Endometrial microvascular endothelial cells (primary cell): Measurements from ENCODE around the gene ROBO3. TPM values are rescaled to one million over a fixed set of nuclear protein-coding genes. Genes with fewer than 3 reads are reported as not detected.

Source experiments
- in situ Hi-C: cut with HindIII; loops from 2 replicates; pipeline ENCODE4 v1.10.0; 2017; ENCODE audit warnings: low sequenced_read_pairs, low pct_unique_long_range_greater_than_20kb; ENCODE audit errors: inconsistent ontology term
- total RNA-seq: library from RNA; depleted of rRNA; stranded (reverse); fragments of >200 nt; gene quantifications from one replicate; pipeline ENCODE4 v1.2.3, GENCODE V29; 2015; ENCODE audit errors: inconsistent ontology term

ROBO3 gene
- total RNA-seq, 1 donor from 2014 or later: 9.9 TPM

DNA sequence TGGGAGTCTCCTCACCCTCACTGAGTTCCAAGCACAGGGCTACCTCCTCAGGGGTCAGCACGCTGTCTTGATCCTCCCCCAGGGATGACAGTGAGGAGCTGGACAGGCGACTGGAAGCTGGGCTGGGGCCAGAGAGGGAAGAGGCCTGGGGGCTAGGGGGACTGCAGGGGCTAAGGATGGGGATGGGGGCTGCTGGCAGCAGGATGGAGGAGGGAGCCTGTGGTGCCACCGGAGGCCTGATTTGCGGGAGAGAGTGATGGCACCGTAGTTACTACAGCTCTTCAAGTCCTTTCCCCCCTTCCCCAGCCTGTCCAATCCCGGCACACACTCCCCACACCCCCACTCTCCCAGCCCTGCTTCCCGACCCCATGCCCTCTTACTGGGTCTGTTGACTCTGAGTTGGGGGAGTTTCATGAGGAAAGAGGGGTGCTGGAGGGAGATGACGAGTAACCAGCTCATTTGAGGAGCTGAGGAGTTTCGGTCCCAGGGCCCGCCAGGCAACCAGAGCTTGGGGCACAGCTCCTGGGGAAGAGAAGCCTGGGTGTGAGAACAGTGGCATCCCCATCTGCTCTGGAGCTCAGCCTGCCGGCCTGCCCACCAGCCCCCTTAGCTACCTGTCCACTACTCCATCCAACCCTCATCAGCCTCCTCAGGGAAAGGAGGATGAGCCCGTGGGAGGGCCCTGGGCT is 21.9 kb downstream of the ROBO3 start:
- in situ Hi-C loops: no loop called here

DNA sequence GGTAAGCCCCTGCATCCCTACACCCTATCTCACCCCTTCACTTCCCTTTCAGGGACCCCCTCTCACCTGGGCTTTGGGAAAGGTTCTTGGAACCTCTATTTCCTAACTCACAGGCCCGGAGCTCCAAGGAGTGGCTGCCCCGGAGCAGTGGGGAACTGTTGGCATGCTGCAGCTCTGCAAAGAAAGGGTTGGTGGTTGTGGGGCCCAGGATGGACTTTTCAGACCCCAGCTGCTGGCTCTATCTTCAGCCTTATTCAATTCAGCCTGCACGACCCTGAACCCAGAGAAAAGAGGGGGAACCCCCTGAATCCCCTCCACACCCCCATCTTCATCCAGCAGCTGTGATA is 22.4 kb downstream of the ROBO3 start:
- in situ Hi-C loops: no loop called here

DNA sequence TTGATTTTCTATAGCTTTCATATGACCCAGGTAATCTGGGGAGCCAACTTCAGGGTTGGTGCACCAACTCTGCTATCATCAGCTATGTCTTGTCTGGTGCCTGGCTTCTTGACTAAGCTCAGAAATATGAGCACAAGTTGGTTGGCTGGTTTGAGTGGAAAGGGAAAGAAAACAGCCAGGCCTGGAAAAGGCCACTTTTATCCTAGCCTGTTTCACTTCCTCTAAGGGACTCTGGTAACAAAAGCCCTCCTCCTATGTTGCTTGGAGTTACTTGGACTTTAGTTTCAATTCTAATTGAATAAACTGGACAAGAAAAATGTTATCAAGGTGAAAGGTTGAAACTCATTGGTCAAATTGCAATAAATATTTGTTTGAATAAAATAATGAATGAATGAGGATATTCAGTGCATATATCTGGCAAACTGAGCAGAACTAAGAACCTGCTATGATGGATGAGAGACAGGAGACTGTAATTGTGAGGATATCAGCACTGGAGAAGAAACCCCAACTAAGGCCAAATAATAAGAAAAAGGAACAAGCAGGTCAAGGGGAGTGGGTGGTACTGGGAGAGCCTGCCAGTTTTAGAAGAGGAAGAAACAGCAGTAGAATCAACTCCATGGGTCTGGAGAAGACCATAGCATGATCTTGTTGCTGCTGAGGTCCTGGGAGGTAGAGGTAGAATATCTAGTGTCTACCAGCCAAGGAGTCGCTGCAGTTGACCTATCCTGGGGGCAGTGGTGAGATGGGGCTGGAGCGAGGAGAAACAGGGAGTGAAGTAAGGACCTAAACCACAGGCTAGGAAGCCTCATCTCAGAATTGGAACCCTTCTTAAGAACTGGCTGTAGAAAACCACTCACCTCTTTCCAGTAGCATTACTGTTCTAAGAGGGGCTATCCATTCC is 24.2 kb downstream of the ROBO3 start:
- in situ Hi-C loops: no loop called here

DNA sequence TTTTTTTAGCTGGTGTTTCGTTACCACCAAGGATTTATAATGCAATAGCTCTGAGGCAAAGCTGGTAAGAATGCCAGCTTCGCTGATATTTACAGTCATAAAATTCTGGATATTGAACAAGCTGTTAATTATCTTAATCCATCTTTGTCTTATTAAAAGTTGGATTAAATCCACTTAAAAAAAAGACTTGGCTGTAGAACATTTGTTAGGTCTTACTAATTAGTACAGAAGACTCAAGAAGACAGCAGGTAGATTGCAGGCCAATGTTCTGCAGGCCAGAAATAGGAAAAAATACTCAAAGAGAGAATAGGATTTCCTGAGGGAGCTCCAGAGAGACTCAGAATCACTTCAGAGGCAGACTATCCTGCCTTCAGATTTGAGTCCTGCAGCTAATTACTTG is 24.9 kb downstream of the ROBO3 start:
- in situ Hi-C loops: no loop called here

DNA sequence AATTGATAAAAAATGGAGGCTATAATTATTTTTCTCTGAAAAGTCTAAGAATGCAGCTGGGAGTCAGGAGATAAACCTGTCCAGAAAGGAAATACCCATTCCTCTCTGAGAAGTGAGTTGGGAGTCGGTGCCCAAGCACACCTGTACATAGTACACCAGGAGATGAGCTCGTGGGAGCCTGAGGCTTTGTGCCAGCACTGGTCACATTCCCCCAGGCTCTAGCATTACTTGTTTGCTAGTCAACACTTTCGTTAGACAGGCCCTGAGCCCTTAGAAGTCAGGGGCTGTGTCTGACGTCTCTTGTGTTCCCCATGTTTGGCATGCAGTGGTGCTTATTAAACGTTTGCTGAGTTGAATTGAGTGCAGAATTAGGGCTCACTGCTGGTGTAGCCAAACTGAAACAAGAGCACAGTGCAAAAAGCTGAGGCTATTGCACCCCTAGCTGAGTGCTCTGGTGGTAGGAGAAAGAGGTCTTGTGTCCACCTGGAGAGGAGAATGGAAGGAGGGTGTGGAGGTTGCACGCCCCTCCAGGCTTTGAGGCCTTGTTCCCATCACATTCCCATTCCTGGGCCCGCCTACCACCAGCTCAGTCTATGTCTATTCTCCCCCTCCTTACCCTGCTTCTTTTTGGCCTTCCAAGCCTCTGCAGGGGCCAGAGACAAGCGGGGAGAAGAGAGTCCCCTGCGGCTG is 25.6 kb downstream of the ROBO3 start:
- in situ Hi-C loops: no loop called here

DNA sequence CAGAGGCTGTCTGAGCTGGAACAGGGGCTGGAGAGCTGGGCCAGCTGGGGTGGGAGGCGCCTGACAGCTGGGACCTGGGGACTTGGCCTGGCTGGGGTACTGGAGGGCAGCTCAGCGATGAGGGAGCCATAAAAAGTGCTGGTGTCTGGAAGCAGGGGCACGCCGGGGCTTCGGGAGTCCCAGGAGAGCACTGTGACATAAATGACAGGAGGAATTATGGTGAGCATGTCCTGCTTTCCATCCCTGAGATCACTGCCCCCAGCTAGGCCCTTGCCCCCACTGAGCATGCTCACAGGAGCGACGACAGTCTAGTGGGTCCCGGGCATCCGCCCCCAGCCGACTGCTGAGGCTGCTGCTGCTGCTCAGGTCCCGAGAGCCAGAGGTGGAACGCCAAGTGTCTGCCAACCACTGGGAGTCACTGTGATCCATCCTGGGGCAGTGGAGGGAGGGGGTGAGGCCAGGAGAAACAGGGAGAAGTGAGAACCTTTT is 26.2 kb downstream of the ROBO3 start:
- in situ Hi-C loops: no loop called here

DNA sequence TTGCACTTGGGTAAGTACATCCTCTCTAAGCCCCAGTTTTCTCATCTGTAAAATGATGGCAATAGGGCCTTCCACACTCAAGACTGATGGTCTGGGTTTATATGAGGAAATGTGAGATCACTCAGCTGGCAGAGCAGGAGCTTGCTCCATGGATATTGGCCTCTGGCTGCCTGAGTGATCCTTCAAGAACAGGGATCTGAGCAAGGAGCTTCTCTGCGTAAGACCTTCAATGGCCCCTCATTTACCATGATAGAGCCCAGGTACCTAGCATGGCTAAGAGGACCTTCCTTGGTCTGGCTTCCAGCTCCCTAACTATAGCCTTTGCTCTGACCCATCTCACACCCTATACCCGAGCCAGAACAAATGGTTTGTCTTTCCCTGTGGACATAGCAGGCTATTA is 26.9 kb downstream of the ROBO3 start:
- in situ Hi-C loops: no loop called here

DNA sequence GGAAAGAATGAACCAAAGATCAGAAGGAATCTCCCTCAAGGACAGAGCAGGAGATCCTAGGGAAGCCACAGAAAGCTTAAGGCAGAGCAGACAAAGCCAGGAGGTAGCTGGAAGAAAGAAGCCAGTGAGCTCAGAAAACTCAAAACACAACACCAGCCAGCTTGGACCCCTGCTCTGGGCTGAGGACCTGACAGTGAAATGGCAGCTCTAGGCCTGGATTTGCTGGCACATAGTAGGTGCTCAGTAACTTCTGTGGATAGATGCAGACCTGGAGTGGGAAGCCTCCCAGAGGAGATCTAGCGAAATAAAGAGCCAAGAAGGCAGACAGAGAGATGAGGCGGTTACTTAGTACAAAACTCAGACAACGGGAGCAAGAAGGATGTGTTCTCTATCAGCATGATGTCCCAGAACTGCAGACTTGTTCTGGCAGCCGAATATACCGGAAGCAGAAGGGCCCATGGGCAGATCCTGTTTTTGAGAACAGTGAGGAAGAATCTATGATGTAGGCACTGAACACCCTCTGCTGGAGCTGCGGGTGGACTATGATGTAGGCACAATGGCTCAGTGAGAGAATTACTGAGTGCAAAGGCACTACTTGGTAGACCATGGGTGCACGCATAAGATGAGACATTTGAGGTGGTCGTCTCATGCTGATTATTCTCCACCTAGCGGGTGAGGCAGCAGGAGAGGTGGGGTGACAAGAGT is 27.7 kb downstream of the ROBO3 start:
- in situ Hi-C loops: no loop called here

DNA sequence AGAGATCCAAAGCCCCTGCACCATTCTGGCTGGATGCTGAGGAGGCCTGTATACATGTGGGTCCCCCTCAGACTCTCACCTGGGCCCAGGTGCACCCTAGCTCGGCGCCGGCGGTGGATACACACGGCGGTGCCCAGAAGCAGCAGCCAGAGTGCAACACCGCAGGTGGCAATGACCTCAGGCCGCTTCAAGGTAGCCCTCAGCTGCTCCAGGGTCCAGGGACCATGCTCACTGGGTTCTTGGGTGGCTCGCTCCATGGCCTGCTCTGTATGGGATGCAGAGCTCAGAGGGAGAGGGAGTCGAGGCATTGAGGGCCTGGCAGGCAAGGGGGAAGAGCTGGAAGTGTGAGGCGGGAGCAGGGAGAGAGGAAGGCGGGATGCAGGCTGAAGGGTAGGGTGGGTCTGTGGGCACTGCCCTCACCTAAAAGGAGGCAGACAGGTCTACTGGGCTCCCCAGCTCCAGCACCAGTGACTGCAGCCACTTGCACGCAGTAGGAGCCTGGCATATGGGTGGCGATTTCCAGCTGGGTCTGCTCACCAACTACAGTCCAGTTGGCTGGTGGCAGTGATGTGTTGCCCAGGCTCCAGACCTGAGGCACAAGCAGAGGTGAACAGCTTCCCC is 28.7 kb downstream of the ROBO3 start:
- in situ Hi-C loops: no loop called here

DNA sequence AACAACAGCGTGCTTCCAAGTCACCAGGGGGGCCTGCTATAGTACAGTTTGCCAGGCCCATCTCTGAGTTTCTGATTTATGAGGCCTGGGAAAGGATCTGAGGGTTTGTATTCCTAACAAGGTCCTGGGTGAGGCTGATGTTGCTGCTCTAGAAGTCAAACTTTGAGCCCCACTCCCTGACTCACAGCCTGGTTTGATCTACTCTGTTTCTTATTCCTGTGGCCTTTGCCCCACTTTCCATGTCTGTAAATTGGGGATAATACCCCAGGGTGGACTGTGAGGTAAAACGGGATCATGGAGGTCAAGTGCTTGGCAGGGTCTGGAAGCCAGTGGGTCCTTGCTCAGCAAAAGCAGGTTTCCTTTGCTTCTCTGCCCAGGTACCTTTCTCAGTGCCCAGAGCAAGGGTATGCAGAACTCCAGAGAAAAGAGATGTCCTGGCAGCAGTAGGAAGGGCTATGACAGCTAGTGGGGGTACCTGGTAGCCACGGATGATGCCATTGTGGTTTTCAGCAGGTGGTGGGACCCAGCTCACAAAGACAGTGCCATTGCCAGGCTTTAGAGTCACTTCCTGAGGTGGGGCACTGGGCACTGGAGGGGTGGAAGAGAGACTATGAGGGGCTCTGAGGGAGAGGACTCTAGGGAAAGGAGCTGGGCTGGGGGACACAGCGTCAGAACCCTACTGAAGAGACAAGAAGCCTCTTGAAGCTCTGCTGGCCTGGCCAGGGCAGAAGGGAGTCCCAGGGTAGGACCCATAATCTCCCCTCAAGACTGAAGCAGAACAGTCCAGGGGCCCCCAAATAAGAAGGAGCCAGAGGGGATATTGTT is 29.6 kb downstream of the ROBO3 start:
- in situ Hi-C loops: no loop called here

DNA sequence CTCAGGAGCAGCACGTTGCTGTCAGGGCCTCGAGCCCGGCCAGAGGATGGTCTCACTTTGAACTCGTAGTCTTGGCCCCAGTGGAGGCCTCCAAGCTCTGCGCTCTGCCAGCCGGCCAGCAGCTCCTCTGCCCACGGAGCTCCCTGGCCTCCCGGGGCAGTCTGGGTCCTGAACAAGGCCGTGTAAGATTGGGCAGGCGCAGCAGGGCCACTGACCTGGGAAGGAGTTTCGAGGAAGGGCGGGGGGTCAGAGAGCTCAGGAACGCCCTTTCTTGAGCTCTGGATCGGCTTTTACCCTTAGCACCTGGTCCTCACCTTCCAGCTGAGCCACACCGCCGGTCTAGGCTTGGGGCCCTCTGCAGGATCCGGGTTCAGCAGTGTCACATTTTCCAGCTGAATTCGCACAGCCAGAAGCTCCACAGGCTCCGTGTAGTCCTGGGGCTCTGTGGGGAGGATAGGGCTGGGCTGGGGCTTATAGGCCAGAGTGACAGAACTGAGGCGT is 30.3 kb downstream of the ROBO3 start:
- in situ Hi-C loops: no loop called here

DNA sequence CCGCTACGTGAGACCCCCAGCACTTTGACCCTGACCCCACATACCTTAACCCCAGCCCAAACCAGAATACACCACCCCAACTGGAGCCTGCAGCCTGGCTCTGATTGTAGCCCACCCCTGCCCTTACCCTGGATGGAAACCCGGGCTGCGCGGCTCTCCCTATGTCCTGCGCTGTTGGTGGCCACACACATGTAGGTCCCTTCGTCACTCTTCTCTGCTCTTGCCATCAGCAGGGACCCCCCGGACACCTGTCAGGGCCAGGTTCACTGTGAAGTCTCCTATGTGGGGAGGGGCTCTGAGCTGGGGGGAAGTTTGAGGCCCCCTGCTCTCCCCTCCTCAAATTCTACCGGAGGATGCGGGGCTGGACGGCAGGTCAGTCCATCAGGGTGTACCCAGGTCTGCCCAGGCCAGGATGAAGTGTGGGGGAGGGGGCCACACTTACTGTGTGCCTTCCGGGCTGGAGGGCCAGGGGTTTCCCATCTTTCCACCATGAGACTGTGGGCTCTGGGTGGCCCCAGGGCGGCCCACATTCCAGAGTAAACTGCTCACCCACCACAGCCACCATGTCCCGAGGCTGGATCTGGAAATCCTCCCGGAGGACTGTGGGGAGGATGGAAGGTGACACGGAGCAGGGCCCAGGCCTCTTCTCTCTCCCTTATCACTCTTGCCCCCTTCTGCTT is 31.0 kb downstream of the ROBO3 start:
- in situ Hi-C loops: no loop called here

DNA sequence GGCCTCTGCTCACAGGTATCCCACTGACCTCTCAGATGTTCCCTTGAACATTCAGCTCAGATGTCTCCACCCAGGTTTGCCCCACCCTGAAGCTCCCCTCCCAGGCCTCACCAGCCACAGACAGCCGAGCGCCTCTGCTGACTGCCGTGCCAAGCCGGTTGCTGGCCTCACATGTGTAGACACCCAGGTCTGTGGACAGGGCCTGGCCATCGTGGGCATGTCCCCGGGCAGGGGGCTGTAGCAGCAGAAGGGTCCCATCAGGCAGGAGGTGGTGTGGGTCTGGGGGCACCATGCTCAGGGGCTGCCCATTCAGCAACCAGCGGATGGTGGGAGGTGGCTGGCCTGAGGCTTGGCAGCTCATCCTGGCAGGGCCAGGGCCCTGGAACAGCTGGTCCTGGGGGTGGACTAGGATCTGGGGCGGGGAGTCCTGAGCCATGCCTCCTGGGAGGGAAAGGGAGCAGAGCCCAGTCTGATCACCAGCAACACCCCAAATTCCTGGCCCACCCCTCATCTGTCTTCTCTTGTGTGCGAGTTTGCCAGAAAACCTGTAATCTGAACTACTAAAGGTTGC is 31.7 kb downstream of the ROBO3 start:
- in situ Hi-C loops: no loop called here

DNA sequence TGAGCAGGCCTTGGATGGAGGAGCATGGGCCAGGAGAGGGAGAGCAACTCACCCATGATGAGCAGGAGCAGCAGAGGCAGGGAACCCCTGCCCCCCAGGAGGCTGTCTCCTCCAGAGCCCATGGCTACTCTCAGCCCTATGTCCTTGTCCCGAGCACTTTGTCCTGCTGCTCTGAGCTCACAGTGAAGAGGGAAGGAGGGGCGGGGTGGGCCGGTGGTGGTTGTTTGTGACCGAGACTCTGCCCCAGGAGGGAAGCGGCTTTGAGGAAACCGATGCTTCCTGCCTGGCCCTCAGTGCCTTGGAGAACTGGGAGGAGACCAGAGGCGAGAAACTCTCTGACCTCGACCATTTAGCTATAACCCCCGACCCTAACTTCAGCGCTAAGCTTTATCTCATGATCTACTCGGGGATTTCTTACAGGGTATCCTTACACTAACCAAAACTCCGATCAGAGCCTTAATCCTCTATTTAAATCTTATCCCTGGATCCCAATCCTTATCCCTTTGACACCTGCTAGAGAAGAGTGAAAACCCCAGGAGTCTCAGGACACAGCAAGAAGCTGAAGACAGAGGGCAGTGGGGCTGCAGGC is 32.5 kb downstream of the ROBO3 start, which contains the start of gene ROBO4:
TSS of gene ROBO4 (minus strand) at position 192 of the 589 bp plus-strand sequence. CDS start at position 122, 70 bp downstream.
- in situ Hi-C loops: no loop called here

DNA sequence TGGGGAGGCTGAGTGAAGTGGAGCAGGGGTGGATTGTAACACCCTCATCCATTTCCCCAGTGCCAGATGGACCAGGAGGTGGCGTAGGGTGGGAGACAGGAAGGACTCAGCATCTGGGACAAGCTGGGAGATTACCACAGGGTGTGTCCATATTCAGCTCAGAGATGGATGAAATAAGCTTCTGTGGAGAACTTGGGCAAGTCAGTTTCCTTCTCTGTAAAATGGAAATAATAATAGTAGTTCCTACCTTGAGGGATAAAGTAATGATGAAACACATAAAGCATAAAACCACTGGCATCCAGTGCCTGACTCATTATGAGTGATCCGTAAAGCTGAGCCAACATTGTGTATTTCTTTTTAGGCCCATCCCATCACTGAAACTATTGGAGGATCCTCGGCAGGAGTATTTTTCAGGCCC is 33.0 kb downstream of the ROBO3 start:
- in situ Hi-C loops: no loop called here

DNA sequence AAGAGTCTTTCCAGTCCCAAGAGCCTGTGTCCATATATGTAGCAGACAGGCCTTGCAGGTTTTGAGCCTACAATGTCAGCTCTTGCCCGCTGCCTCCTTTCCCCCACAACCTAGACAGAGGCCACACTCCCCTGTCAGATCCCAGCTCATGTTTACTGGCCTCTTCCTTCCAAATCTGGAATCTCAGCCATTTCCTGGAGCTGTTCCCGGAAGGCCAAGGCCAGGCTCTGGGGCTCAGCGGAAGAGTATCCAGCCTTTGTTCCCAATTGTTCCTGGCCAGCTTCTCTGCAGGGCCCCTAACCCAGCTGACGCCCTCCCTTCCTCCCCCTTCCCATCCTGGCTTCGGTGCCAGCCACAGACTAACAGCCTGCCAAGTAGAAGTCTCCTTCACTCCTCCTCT is 33.5 kb downstream of the ROBO3 start:
- in situ Hi-C loops: no loop called here
